ENCODE data around the gene DNAAF5.

DNAAF5 gene

GRCh38 chr7:783556-784490, 57.3 kb downstream of the DNAAF5 start:
- Histone ChIP-seq H4K91ac (ENCODE audit: low read length) (no peak overlapping the region), H3K18ac (ENCODE audit: low read depth in 1 of 2, low read length in 2 of 2) (no peak overlapping the region), H2BK120ac (ENCODE audit: low read depth, low read length) (no peak overlapping the region), H3K4me3 (ENCODE audit: insufficient read depth in 1 of 2, low read depth in 1 of 2, low read length in 2 of 2) (no peak overlapping the region), H3K4me1 (ENCODE audit: control insufficient read depth, insufficient read depth, low read depth, low read length) (peaks cover 20% of the 10 kb centered on the region), H3K27me3 (ENCODE audit: control insufficient read depth in 1 of 2, insufficient read depth in 1 of 2, low read length in 2 of 2) (no peaks in the 10 kb centered on the region), H2AFZ (ENCODE audit: low read depth, low read length) (no peak overlapping the region), H3K27ac (ENCODE audit: low read length, poor library complexity, severe bottlenecking) (no peak overlapping the region), H2BK5ac (ENCODE audit: low read depth, low read length, poor library complexity, severe bottlenecking) (no peak overlapping the region), H4K8ac (ENCODE audit: low read length) (no peak overlapping the region), H2BK12ac (ENCODE audit: low read length in 2 of 2) (no peak overlapping the region), H3K4me2 (ENCODE audit: low read length, poor library complexity, severe bottlenecking) (no peak overlapping the region), H2BK15ac (ENCODE audit: low read depth, poor library complexity, severe bottlenecking) (no peak overlapping the region), H3K23ac (ENCODE audit: low read length in 2 of 2) (no peak overlapping the region), H3K36me3 (ENCODE audit: control insufficient read depth in 1 of 2, insufficient read depth in 2 of 2, low read depth in 1 of 2, low read length in 2 of 2) (peaks cover 57 to 63% of the 10 kb centered on the region in 2 experiments), H3K9me3 (ENCODE audit: control insufficient read depth, low read length) (no peaks in the 10 kb centered on the region), H3K14ac (ENCODE audit: low read length in 2 of 2) (no peak overlapping the region), H3K4ac (ENCODE audit: low read depth in 1 of 2, low read length in 2 of 2) (no peak overlapping the region), H3K79me1 (replicated peaks; ENCODE audit: low read length, poor library complexity, severe bottlenecking) (peaks cover 18% of the 10 kb centered on the region), H3K9ac (ENCODE audit: low read length) (no peak overlapping the region), H2AK5ac (ENCODE audit: low read length, severe bottlenecking) (no peak overlapping the region)
- DNase-seq: no peak
- 97% methylated on average over 36 of the region's 36 CpGs for WGBS

DNA sequence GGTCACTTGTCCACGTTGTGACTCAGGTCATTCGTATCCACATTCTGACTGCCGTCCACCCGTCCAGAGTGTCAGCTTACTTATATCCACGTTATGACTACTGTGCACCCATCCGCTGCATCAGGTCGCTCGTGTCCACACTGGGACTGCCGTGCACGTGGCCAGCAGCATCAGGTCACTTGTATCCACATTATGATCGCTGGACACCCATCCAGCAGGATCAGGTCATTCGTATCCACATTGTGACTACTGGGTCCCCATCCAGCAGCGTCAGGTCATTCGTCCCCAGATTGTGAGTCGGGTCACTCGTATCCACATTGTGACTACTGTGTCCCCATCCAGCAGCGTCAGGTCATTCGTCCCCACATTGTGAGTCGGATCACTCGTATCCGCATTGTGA, 58.5 kb downstream of the DNAAF5 start:
- Histone ChIP-seq H3K27ac (ENCODE audit: low read length, poor library complexity, severe bottlenecking) (no peak overlapping the region), H2AK5ac (ENCODE audit: low read length, severe bottlenecking) (no peak overlapping the region), H2AFZ (ENCODE audit: low read depth, low read length) (no peak overlapping the region), H3K14ac (ENCODE audit: low read length in 2 of 2) (no peak overlapping the region), H2BK120ac (ENCODE audit: low read depth, low read length) (no peak overlapping the region), H2BK5ac (ENCODE audit: low read depth, low read length, poor library complexity, severe bottlenecking) (no peak overlapping the region), H3K27me3 (ENCODE audit: control insufficient read depth in 1 of 2, insufficient read depth in 1 of 2, low read length in 2 of 2) (no peaks in the 10 kb centered on the region), H3K18ac (ENCODE audit: low read depth in 1 of 2, low read length in 2 of 2) (no peak overlapping the region), H4K8ac (ENCODE audit: low read length) (no peak overlapping the region), H3K4me3 (ENCODE audit: insufficient read depth in 1 of 2, low read depth in 1 of 2, low read length in 2 of 2) (no peak overlapping the region), H3K79me1 (replicated peaks; ENCODE audit: low read length, poor library complexity, severe bottlenecking) (peaks cover 15% of the 10 kb centered on the region), H2BK15ac (ENCODE audit: low read depth, poor library complexity, severe bottlenecking) (no peak overlapping the region), H4K91ac (ENCODE audit: low read length) (no peak overlapping the region), H3K4me1 (ENCODE audit: control insufficient read depth, insufficient read depth, low read depth, low read length) (peaks cover 10% of the 10 kb centered on the region), H3K4ac (ENCODE audit: low read depth in 1 of 2, low read length in 2 of 2) (no peak overlapping the region), H3K23ac (ENCODE audit: low read length in 2 of 2) (no peak overlapping the region), H3K9me3 (ENCODE audit: control insufficient read depth, low read length) (no peaks in the 10 kb centered on the region), H3K9ac (ENCODE audit: low read length) (no peak overlapping the region), H3K36me3 (ENCODE audit: control insufficient read depth in 1 of 2, insufficient read depth in 2 of 2, low read depth in 1 of 2, low read length in 2 of 2) (peaks cover 53 to 54% of the 10 kb centered on the region in 2 experiments), H2BK12ac (ENCODE audit: low read length in 2 of 2) (no peak overlapping the region), H3K4me2 (ENCODE audit: low read length, poor library complexity, severe bottlenecking) (no peak overlapping the region)
- WGBS: 97% methylated on average over 21 of the region's 21 CpGs
- no peak for DNase-seq

DNA sequence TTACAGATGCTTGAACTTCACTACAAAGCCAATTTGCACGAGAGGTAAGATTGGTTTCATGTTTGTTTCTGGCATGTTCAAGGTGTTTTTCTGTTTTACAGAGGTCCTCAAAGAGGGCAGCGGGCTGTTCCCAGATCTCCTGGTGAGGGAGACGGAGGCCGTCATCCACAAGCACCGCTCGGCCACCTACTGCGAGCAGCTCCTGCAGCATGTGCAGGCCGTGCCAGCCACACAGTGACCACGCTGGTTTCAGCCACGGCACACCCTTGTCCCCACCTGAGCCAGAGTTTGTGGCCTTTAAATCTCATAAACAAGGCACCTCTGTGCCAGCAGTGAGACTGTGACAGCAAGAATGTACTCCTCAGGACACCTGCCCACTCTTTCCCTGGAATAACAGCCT, 58.9 kb downstream of the DNAAF5 start:
- Histone ChIP-seq H3K27ac (ENCODE audit: low read length, poor library complexity, severe bottlenecking) (no peak overlapping the region), H2AK5ac (ENCODE audit: low read length, severe bottlenecking) (no peak overlapping the region), H3K9me3 (ENCODE audit: control insufficient read depth, low read length) (no peaks in the 10 kb centered on the region), H3K36me3 (ENCODE audit: control insufficient read depth in 1 of 2, insufficient read depth in 2 of 2, low read depth in 1 of 2, low read length in 2 of 2) (peaks cover 48 to 55% of the 10 kb centered on the region in 2 experiments), H3K9ac (ENCODE audit: low read length) (no peak overlapping the region), H3K4me2 (ENCODE audit: low read length, poor library complexity, severe bottlenecking) (no peak overlapping the region), H3K27me3 (ENCODE audit: control insufficient read depth in 1 of 2, insufficient read depth in 1 of 2, low read length in 2 of 2) (no peaks in the 10 kb centered on the region), H2AFZ (ENCODE audit: low read depth, low read length) (no peak overlapping the region), H4K91ac (ENCODE audit: low read length) (no peak overlapping the region), H3K23ac (ENCODE audit: low read length in 2 of 2) (no peak overlapping the region), H3K79me1 (replicated peaks; ENCODE audit: low read length, poor library complexity, severe bottlenecking) (peaks cover 15% of the 10 kb centered on the region), H4K8ac (ENCODE audit: low read length) (no peak overlapping the region), H2BK120ac (ENCODE audit: low read depth, low read length) (no peak overlapping the region), H2BK5ac (ENCODE audit: low read depth, low read length, poor library complexity, severe bottlenecking) (no peak overlapping the region), H3K4ac (ENCODE audit: low read depth in 1 of 2, low read length in 2 of 2) (no peak overlapping the region), H2BK12ac (ENCODE audit: low read length in 2 of 2) (no peak overlapping the region), H2BK15ac (ENCODE audit: low read depth, poor library complexity, severe bottlenecking) (no peak overlapping the region), H3K18ac (ENCODE audit: low read depth in 1 of 2, low read length in 2 of 2) (no peak overlapping the region), H3K14ac (ENCODE audit: low read length in 2 of 2) (no peak overlapping the region), H3K4me1 (ENCODE audit: control insufficient read depth, insufficient read depth, low read depth, low read length) (peaks cover 8% of the 10 kb centered on the region), H3K4me3 (ENCODE audit: insufficient read depth in 1 of 2, low read depth in 1 of 2, low read length in 2 of 2) (no peak overlapping the region)
- WGBS: 97% methylated on average over 10 of the region's 10 CpGs
- no peak for DNase-seq

DNA sequence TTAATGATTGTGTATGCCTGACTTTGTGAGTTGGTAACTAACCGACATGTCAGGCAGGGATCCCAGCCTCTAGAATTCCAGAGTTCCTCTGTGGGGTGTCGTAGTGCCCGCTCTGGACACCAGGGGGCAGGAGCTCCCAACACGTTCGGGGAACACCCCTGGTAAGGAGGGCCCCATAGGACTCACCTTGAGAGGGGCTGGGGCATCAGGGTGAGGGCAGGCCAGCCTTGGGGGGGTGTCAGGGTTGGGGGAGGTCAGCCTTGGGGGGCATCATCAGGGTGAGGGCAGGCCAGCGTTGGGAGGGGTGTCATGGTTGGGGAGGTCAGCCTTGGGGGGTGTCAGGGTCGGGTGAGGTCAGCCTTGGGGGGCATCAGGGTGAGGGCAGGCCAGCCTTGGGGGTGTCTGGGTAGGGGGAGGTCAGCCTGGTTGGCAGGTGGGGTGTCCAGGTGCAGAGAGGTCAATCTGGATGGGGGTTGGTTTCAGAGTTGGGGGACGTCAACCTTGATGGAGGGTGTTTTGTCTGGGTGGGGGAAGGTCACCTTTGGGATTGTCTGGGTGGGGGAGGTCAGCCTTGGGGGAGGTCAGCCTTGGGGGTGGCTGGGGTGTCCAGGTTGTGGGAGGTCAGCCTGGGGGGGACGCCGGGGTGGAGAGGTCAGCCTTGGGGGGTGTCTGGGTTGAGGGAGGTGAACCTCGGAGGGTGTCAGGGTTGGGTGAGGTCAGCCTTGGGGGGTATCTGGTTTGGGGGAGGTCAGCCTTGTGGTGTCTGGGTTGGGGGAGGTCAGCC, 60.2 kb downstream of the DNAAF5 start:
- H3K79me1 ChIP-seq (replicated peaks; ENCODE audit: low read length, poor library complexity, severe bottlenecking): peaks cover 15% of the 10 kb centered on the region
- DNase-seq: peak; percentile 58
- no peaks in the 10 kb centered on the region for H3K27me3 ChIP-seq (ENCODE audit: control insufficient read depth in 1 of 2, insufficient read depth in 1 of 2, low read length in 2 of 2)
- no peak overlapping the region for H3K4me3 ChIP-seq (ENCODE audit: insufficient read depth in 1 of 2, low read depth in 1 of 2, low read length in 2 of 2)
- no peak overlapping the region for H2AFZ ChIP-seq (ENCODE audit: low read depth, low read length)
- H3K27ac ChIP-seq (ENCODE audit: low read length, poor library complexity, severe bottlenecking): no peak overlapping the region
- no peak overlapping the region for H3K14ac ChIP-seq (ENCODE audit: low read length in 2 of 2)
- no peaks in the 10 kb centered on the region for H3K9me3 ChIP-seq (ENCODE audit: control insufficient read depth, low read length)
- no peak overlapping the region for H4K8ac ChIP-seq (ENCODE audit: low read length)
- no peak overlapping the region for H3K4me2 ChIP-seq (ENCODE audit: low read length, poor library complexity, severe bottlenecking)
- H3K36me3 ChIP-seq (ENCODE audit: control insufficient read depth in 1 of 2, insufficient read depth in 2 of 2, low read depth in 1 of 2, low read length in 2 of 2): peaks cover 46 to 55% of the 10 kb centered on the region in 2 experiments
- no peak overlapping the region for H4K91ac ChIP-seq (ENCODE audit: low read length)
- H3K9ac ChIP-seq (ENCODE audit: low read length): no peak overlapping the region
- H2BK120ac ChIP-seq (ENCODE audit: low read depth, low read length): no peak overlapping the region
- no peak overlapping the region for H2AK5ac ChIP-seq (ENCODE audit: low read length, severe bottlenecking)
- 68% methylated on average over 11 of the region's 11 CpGs for WGBS
- H3K4ac ChIP-seq (ENCODE audit: low read depth in 1 of 2, low read length in 2 of 2): no peak overlapping the region
- H2BK12ac ChIP-seq (ENCODE audit: low read length in 2 of 2): peak overlapping the region in 1 of 2 experiments; percentile 37
- H3K23ac ChIP-seq (ENCODE audit: low read length in 2 of 2): no peak overlapping the region
- H3K4me1 ChIP-seq (ENCODE audit: control insufficient read depth, insufficient read depth, low read depth, low read length): peaks cover 3% of the 10 kb centered on the region
- no peak overlapping the region for H2BK15ac ChIP-seq (ENCODE audit: low read depth, poor library complexity, severe bottlenecking)
- H2BK5ac ChIP-seq (ENCODE audit: low read depth, low read length, poor library complexity, severe bottlenecking): no peak overlapping the region
- H3K18ac ChIP-seq (ENCODE audit: low read depth in 1 of 2, low read length in 2 of 2): no peak overlapping the region

Data from mesenchymal stem cell (in vitro differentiated cells and primary cell).